ENCODE results near the gene TCEA2.

TCEA2 gene

GRCh38 chr20:64049878-64050260, 13.1 kb upstream of the TCEA2 start:
- no peak for DNase-seq

- no peak for DNase-seq
Measured at GRCh38 chr20:64050261-64051032, 12.6 kb upstream of the TCEA2 start.

- no peak for DNase-seq
Measured at GRCh38 chr20:64051033-64051452, 12.0 kb upstream of the TCEA2 start.

- DNase-seq, result no peak
Measured at GRCh38 chr20:64051561-64052325, 11.3 kb upstream of the TCEA2 start.

- DNase-seq, result no peak
Measured at GRCh38 chr20:64052326-64052722, 10.7 kb upstream of the TCEA2 start.

GRCh38 chr20:64052987-64053840, 9.8 kb upstream of the TCEA2 start:
- no peak for DNase-seq

GRCh38 chr20:64053841-64054661, 8.9 kb upstream of the TCEA2 start:
- DNase-seq, result no peak

GRCh38 chr20:64055396-64055892, 7.6 kb upstream of the TCEA2 start:
- DNase-seq, result no peak

- DNase-seq, result no peak
Measured at GRCh38 chr20:64055893-64056638, 6.9 kb upstream of the TCEA2 start.

GRCh38 chr20:64056639-64056888, 6.4 kb upstream of the TCEA2 start:
- no peak for DNase-seq

GRCh38 chr20:64056889-64057627, 5.9 kb upstream of the TCEA2 start:
- DNase-seq, result no peak

- DNase-seq, result peak; percentile 89 to 90
Measured at GRCh38 chr20:64057628-64058498, 5.1 kb upstream of the TCEA2 start.

GRCh38 chr20:64058536-64058935, 4.5 kb upstream of the TCEA2 start:
- no peak for DNase-seq

- no peak for DNase-seq
Measured at GRCh38 chr20:64062276-64062595, 762 bp upstream of the TCEA2 start.

GRCh38 chr20:64063389-64064144, 569 bp downstream of the TCEA2 start:
- peak; percentile 60 to 64 for DNase-seq

GRCh38 chr20:64064145-64064698, 1.2 kb downstream of the TCEA2 start:
- no peak for DNase-seq

GRCh38 chr20:64065062-64065973, 2.3 kb downstream of the TCEA2 start:
- no peak for DNase-seq

GRCh38 chr20:64065974-64066343, 3.0 kb downstream of the TCEA2 start:
- DNase-seq, result peak; percentile 43 to 62
